HS-27A (cell line): ENCODE results near the gene MCEMP1.
A peak's percentile ranks its signal among the peaks of the same experiment; 100 is the strongest.

Source experiments
- DNase-seq: peaks from one replicate; pipeline ENCODE4 v3.0.0-alpha.2; 2012; ENCODE audit warnings: low read depth, missing footprints

Gene MCEMP1

GRCh38 chr19:7676854-7677253 is at the start of gene MCEMP1:
MCEMP1 (plus strand) TSS chr19:7677090; CDS start chr19:7677121, 31 bp downstream.
- no peak for DNase-seq

DNA sequence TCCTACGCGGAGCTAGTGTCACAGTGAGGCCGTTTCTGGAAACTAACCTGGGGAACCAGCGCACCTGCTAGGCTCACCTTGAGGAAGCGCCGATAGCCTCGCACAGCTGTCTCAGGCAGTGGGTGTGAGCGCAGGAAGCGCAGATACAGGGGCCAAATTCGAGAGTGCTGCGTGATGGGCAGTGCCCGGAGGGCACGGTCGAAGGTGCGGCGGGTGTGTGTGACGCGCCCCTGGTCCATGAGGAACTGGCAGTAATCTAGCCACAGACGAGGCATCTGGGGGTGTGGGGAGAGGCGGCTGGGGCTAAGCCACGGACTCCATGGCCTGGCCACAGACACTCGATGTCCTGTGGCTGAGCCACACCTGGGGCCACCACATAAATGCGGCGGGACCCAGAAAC is 49.7 kb upstream of the MCEMP1 start:
- DNase-seq, result no peak

- DNase-seq, result no peak
These were observed 48.1 kb upstream of the MCEMP1 start for GRCh38 chr19:7628589-7629311.

GRCh38 chr19:7629347-7630054 is 47.4 kb upstream of the MCEMP1 start, which contains the start of the genes PET100 and XAB2:
PET100 (plus strand) TSS chr19:7629793; CDS start chr19:7629834, 41 bp downstream.
XAB2 (minus strand) TSS chr19:7629545; CDS start chr19:7629527, 18 bp downstream.
- peak; percentile 92 for DNase-seq

- DNase-seq, result no peak
These were observed 45.3 kb upstream of the MCEMP1 start for GRCh38 chr19:7631577-7631976.

DNA sequence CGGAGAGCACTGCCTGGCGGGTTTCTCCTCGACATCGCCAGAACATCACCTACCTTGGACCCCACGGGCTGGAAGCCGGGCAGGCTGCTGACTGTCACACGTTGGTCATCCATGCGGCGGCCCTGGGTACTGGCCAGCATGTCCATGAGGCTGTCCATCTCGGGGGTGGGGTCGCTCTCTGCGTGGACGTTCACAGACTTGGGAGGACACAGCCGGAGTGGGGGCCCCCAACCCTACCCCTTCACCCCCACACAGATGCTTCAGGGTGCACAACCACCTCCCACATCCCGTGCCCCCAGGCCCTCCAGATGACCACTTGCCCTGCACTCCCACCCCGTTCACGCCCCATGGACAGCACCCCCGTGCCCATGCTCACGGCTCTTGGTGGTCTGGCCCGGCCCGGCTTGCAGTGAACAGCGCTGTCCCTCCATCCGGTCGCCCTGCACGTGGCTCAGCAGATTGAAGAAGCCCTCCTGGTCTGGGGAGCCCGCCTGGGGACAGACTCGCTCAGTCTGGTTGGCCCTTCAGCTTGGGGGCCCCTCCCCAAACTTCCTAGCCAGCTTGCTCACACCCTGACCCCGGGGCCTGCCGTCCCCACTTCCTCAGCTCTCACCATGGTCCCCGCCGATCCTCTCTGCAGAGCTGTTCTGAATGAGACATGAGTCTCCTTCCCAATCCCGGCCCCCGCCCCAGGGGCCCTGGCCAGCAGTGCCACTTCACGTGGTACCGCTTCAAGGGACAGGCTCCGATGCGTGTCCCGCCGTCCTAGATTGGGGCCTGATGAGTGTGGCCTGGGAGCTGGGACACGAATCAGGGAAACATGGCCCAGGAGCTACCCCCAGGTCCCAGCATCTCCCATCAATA is 44.3 kb upstream of the MCEMP1 start:
- DNase-seq, result no peak

GRCh38 chr19:7633698-7634097 is 43.2 kb upstream of the MCEMP1 start, which contains the start of gene PCP2:
PCP2 (minus strand) TSS chr19:7633719; CDS start chr19:7633457, 262 bp downstream.
- no peak for DNase-seq

GRCh38 chr19:7635670-7636069 is 41.2 kb upstream of the MCEMP1 start:
- no peak for DNase-seq

GRCh38 chr19:7636317-7636690 is 40.6 kb upstream of the MCEMP1 start:
- DNase-seq, result no peak

DNA sequence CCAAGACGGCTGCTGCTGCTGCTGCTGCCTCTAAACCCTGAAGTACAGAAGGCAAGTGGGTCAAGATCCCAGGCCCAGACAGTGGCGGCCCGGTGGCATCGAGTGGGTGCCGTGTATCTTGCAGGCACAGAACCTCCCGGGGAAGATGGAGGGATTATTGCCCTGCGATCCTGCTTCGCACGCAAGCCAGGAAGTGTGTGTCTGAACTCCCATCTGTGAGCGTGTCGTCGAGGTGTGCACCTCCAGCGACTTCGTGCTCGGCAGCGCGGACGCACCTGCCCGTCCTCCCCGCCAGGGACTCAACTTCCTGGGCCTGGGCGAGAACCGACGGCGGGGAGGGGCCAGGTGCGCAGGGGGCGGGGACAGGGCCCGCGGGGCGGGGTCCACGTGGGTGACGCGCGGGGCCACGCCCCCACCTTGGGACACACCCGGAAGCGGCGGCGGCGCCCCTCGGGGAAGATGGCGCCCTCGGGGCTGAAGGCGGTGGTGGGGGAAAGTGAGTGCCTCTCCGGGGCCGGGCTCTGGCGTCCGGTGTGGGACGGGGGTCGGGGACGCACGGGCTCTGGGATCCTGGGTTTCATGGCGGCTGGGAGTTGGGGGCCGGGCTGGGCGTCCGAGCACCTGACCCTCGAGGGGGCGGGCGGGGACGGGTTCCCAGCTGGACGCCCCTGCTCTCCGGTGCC is 40.1 kb upstream of the MCEMP1 start, which contains the start of gene STXBP2:
TSS of gene STXBP2 (plus strand) at position 420 of the 683 bp plus-strand sequence. CDS start at position 460, 40 bp downstream.
- no peak for DNase-seq

DNA sequence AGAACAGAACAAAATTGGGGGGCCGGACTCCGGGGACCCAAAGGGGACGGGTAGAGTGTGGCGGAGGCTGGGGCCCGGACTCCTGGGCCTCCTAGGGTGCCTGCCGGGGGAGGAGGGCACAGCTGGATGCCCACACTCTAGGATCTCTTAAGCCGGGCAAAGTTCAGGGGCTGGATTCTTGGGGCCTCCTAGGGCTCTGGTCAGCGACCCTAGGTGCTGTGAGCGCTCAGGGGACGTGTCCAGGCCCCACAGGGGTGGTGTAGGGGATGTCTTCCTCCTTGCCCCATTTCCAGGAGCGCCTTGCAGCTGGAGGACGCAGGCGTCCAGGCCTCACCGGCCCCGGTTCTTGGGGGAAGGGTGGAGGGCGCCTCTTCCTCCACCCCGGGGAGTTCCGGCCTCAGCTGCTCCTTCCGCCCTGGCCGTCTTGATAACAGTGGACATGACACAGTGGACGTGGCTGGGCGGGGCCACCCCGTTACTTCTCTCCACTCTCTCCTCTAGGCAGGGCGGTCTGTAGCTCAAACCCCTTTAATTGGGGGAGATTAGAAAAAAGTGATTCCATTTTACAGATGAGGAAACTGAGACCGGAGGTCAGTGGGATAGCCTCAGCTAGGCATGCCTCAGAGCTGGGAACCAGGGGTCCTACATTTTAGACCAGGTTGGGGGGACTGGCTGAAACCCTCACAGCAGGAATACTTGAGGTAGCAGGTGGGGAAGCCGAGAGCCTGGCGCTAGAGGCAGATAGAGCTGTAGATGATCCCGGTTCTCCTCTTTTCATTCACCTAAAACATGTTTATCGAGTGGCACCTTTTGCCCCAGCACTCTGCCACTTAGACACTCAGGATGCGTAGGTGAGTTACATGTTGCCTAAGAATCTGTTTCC is 39.3 kb upstream of the MCEMP1 start:
- no peak for DNase-seq

DNA sequence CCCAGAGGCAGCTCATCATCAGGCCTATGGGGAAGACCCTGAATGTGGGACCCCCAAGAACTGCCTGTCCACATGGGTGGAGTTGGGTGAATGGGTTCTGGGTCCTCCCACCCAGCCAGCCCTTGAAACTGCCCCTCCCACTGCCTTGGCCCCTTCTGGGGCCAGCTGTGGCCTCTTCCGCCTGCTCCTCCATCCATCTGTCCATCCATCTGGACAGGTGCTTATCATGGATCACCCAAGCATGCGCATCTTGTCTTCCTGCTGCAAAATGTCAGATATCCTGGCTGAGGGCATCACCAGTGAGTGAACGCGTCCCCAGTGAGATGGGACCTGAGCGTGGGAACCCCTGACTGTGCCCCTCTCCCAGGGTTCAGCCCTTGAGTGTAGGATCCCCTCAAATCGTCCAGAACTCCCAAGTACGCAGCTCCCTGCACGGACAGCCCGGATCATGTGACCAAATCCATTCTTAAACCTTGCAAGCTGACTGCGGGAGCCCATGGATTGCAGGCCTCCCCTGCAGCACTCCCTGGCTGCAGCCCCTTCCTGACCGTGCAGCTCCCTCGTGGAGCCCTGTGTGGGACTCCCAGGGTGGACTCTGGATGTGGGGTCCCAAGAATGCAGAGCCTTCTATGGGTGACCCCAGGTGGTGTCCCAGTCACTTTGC is 38.0 kb upstream of the MCEMP1 start:
- DNase-seq, result no peak

- DNase-seq, result no peak
These were observed 37.0 kb upstream of the MCEMP1 start for GRCh38 chr19:7639863-7640348.

- DNase-seq, result no peak
These were observed 36.1 kb upstream of the MCEMP1 start for GRCh38 chr19:7640803-7641202.

DNA sequence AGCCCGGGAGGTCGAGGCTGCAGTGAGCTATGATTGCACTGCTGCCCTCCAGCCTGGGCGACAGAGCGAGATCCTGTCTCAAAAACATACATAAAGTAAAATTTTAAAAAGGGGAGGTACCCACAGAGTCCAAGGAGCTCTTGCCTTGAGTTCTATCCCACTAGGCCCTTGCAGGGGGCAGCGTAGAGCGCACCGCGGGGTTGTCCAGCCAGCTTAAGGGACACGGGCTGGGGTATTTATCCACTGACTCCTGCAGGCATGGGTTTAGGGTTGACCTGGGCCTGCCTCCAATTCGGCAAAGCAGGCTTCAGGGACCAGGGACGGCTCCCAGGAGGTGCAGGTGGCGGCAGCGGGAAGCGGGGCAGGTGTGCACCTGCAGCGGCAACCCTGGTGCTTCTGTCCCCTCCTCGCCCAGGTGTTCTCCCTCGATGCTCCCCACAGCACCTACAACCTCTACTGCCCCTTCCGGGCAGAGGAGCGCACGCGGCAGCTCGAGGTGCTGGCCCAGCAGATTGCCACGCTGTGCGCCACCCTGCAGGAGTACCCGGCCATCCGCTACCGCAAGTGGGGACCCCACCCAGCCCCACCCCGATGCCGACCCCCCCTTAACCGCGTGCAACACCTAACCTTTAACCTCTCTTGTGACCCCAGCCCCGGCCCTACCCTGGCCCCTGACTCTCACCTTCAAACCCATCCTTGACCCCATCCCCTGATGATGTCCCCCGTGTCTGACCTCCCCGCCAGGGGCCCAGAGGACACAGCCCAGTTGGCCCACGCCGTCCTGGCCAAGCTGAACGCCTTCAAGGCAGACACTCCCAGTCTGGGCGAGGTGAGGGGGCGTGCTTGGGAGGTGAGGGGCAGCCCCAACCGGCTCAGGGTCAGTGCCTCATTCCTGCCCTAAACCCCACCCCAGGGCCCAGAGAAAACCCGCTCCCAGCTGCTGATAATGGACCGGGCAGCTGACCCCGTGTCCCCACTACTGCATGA is 35.3 kb upstream of the MCEMP1 start:
- no peak for DNase-seq

DNA sequence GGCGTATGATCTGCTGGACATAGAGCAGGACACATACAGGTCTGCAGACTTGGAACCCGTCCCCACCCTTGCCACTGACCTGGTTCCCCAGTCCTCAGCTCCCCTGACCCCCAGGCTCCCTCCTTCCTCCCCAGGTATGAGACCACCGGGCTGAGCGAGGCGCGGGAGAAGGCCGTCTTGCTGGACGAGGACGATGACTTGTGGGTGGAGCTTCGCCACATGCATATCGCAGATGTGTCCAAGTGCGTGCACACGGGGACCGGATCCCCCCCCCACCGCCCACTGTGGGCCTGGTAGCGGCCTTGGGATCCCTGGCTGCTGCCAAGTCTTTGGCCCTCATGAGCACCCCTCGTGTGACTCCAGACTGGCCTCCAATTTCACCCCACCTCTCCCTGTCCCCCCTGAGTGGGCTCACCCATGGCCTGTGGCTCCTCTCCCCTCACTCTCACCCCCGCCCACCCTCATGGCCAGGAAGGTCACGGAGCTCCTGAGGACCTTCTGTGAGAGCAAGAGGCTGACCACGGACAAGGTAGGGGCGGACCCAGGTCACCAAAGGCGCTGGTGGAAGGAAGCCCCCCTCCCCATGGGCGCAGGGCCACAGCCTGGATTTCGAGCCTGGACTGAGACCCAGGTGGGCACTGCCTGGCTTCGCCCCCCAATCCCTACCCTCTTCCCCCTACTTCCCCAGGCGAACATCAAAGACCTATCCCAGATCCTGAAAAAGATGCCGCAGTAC is 34.4 kb upstream of the MCEMP1 start:
- no peak for DNase-seq

DNA sequence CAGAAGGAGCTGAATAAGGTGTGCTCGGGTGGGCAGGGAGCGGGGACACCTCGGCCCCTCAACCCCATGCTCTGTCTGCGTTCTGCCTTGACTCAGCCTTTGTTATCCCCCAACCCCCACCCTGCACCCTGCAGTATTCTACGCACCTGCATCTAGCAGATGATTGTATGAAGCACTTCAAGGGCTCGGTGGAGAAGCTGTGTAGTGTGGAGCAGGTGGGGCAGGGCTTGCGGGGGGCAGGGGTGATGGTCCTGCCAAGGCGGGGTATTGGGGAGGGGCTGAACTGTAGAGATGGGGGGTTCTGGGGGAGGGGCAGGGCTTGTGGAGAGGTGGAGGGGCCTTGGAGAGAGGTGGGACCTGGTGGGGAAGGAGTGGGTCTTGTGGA is 33.9 kb upstream of the MCEMP1 start:
- DNase-seq, result no peak
